PC-3 (cell line): ENCODE data around the gene CDH13.

ENCODE experiments used
- EZH2phosphoT487 ChIP-seq: fragments of 300-600 bp; sonication (generic); IDR thresholded peaks from 2 replicates; pipeline ENCODE4 v1.6.1; 2018; ENCODE audit warnings: mild to moderate bottlenecking, antibody characterized with exemption, low read length, borderline replicate concordance
- TF ChIP-seq, protein P1 (sequence below): fragments of 300-600 bp; sonication (generic); conservative IDR thresholded peaks from 2 replicates; pipeline ENCODE4 v1.5.1; 2017; ENCODE audit warnings: antibody characterized with exemption, low read depth, mild to moderate bottlenecking, low read length

- no peak for TF ChIP-seq EZH2phosphoT487
- TF ChIP-seq, protein P1, sequence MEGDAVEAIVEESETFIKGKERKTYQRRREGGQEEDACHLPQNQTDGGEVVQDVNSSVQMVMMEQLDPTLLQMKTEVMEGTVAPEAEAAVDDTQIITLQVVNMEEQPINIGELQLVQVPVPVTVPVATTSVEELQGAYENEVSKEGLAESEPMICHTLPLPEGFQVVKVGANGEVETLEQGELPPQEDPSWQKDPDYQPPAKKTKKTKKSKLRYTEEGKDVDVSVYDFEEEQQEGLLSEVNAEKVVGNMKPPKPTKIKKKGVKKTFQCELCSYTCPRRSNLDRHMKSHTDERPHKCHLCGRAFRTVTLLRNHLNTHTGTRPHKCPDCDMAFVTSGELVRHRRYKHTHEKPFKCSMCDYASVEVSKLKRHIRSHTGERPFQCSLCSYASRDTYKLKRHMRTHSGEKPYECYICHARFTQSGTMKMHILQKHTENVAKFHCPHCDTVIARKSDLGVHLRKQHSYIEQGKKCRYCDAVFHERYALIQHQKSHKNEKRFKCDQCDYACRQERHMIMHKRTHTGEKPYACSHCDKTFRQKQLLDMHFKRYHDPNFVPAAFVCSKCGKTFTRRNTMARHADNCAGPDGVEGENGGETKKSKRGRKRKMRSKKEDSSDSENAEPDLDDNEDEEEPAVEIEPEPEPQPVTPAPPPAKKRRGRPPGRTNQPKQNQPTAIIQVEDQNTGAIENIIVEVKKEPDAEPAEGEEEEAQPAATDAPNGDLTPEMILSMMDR: no peak
Measured at GRCh38 chr16:83318390-83318789, 691.6 kb downstream of the CDH13 start.
